Measurements from ENCODE around the gene ETS2. TPM values are rescaled to one million over a fixed set of nuclear protein-coding genes. Genes with fewer than 3 reads are reported as not detected.

ETS2 gene
- total and polyA plus RNA-seq, 7 donors = 37.0 to 494 (median 94.5) TPM

GRCh38 chr21:38784458-38785266 lies 21.1 kb upstream of the ETS2 start:
- ATAC-seq = no peak
- no peak for DNase-seq
- H3K4me3 ChIP-seq = no peak overlapping the region
- H3K36me3 ChIP-seq (ENCODE audit: insufficient read depth in 1 of 2, low read depth in 1 of 2) = no peaks in the 10 kb centered on the region
- no peaks in the 10 kb centered on the region for H3K27me3 ChIP-seq (ENCODE audit: insufficient read depth in 3 of 3, low read length in 2 of 3)
- 76 to 83% (median 79%) methylated on average over 7 of the region's 7 CpGs for WGBS, 3 donors
- H3K4me1 ChIP-seq = no peaks in the 10 kb centered on the region
- intact Hi-C loops (cut with DNase I) = no loop called here
- no peak overlapping the region for H3K27ac ChIP-seq
- peaks cover 13% of the 10 kb centered on the region for H3K9me3 ChIP-seq
- TF ChIP-seq CTCF (IDR thresholded peaks at IDR 0.05) = no peak

- intact Hi-C loops (cut with DNase I) = no loop called here
- TF ChIP-seq CTCF (IDR thresholded peaks at IDR 0.05) = no peak
- Histone ChIP-seq H3K9me3 (peaks cover 13% of the 10 kb centered on the region), H3K4me1 (no peaks in the 10 kb centered on the region), H3K4me3 (no peak overlapping the region), H3K27me3 (ENCODE audit: insufficient read depth in 3 of 3, low read length in 2 of 3) (no peaks in the 10 kb centered on the region), H3K27ac (no peak overlapping the region), H3K36me3 (ENCODE audit: insufficient read depth in 1 of 2, low read depth in 1 of 2) (no peaks in the 10 kb centered on the region)
- ATAC-seq = no peak
- WGBS, 3 donors = 94 to 100% (median 96%) methylated on average over 1 of the region's 1 CpG
- no peak for DNase-seq
These were observed 20.2 kb upstream of the ETS2 start for GRCh38 chr21:38785483-38785882.

GRCh38 chr21:38787016-38787415 lies 18.7 kb upstream of the ETS2 start:
- intact Hi-C loops (cut with DNase I) = no loop called here
- Histone ChIP-seq H3K36me3 (ENCODE audit: insufficient read depth in 1 of 2, low read depth in 1 of 2) (no peaks in the 10 kb centered on the region), H3K4me1 (no peaks in the 10 kb centered on the region), H3K4me3 (no peak overlapping the region), H3K27me3 (ENCODE audit: insufficient read depth in 3 of 3, low read length in 2 of 3) (no peaks in the 10 kb centered on the region), H3K27ac (no peak overlapping the region), H3K9me3 (peaks cover 18% of the 10 kb centered on the region)
- DNase-seq = no peak
- ATAC-seq = no peak
- TF ChIP-seq CTCF (IDR thresholded peaks at IDR 0.05) = no peak
- 46 to 57% (median 51%) methylated on average over 6 of the region's 6 CpGs for WGBS, 3 donors

GRCh38 chr21:38787461-38788274 lies 18.1 kb upstream of the ETS2 start:
- Histone ChIP-seq H3K9me3 (peaks cover 12% of the 10 kb centered on the region), H3K27me3 (ENCODE audit: insufficient read depth in 3 of 3, low read length in 2 of 3) (no peaks in the 10 kb centered on the region), H3K4me3 (no peak overlapping the region), H3K36me3 (ENCODE audit: insufficient read depth in 1 of 2, low read depth in 1 of 2) (no peaks in the 10 kb centered on the region), H3K4me1 (no peaks in the 10 kb centered on the region), H3K27ac (no peak overlapping the region)
- DNase-seq = no peak
- intact Hi-C loops (cut with DNase I) = no loop called here
- ATAC-seq = peak; percentile 55 to 68 (median 64)
- 65 to 74% (median 70%) methylated on average over 18 to 19 of the region's 19 CpGs for WGBS, 3 donors
- TF ChIP-seq CTCF (IDR thresholded peaks at IDR 0.05) = no peak
